SK-N-MC (cell line): Measurements from ENCODE around the gene CAB39L.

Experiments
- EZH2 ChIP-seq: fragments of 200-600 bp; sonication (generic); IDR thresholded peaks from one replicate; pipeline ENCODE4 v1.6.1; 2017; ENCODE audit warnings: antibody characterized with exemption
- POLR2AphosphoS5 ChIP-seq: IDR thresholded peaks from 2 replicates; pipeline ENCODE4 v1.6.1; 2012; ENCODE audit warnings: mild to moderate bottlenecking, low read depth, low read length, borderline replicate concordance

- no peak for TF ChIP-seq POLR2AphosphoS5
- TF ChIP-seq EZH2, result no peak
Measured at GRCh38 chr13:49437705-49438104, 6.2 kb downstream of the CAB39L start.
